Suprapubic skin (tissue), 3 donors: ENCODE data around the gene PEMT.

Source experiments
- CTCF ChIP-seq, 2 donors: fragments of 200-600 bp in 1 of 2; fragments of 450-650 bp in 1 of 2; sonication (generic) in 1 of 2; IDR thresholded peaks; one replicate each; pipeline ENCODE4 v1.5.1; 2016 to 2019; ENCODE audit warnings: antibody characterized with exemption in 2 of 2, mild to moderate bottlenecking in 1 of 2, moderate library complexity in 1 of 2
- POLR2AphosphoS5 ChIP-seq, 3 donors: sonication (generic); formaldehyde crosslinking; IDR thresholded peaks; one replicate each; pipeline ENCODE4 v1.6.1; 2017; ENCODE audit warnings: antibody characterized with exemption in 3 of 3

- TF ChIP-seq CTCF (IDR thresholded peaks at IDR 0.05), result no peak
- no peak for TF ChIP-seq POLR2AphosphoS5 (IDR thresholded peaks at IDR 0.05)
Measured at GRCh38 chr17:17480593-17481148, 110.8 kb downstream of the PEMT start.
